H9 (cell line): ENCODE data around the gene MYOM3. TPM values are rescaled to one million over a fixed set of nuclear protein-coding genes. Genes with fewer than 3 reads are reported as not detected.

Source experiments
- DNase-seq: peaks from one replicate; pipeline ENCODE4 v3.0.0-alpha.2; 2017
- H2AFZ ChIP-seq: one replicate; pipeline ENCODE4 v1.6.1; 2013; ENCODE audit warnings: mild to moderate bottlenecking, low read length, control low read depth, moderate library complexity
- H2AK5ac ChIP-seq: 2 replicates; pipeline ENCODE4 v1.6.1; 2013; ENCODE audit warnings: low read length, control low read depth, mixed read lengths; ENCODE audit not compliant: insufficient read length
- H2BK120ac ChIP-seq: one replicate; pipeline ENCODE4 v1.6.1; 2013; ENCODE audit warnings: low read depth, mild to moderate bottlenecking, low read length, control low read depth, inconsistent platforms; ENCODE audit not compliant: poor library complexity, severe bottlenecking
- H2BK12ac ChIP-seq: 2 replicates; pipeline ENCODE4 v1.6.1; 2013; ENCODE audit warnings: low read length, control low read depth, mixed read lengths, low read depth; ENCODE audit not compliant: insufficient read length
- H2BK15ac ChIP-seq: 2 replicates; pipeline ENCODE4 v1.6.1; 2013; ENCODE audit warnings: low read depth, low read length, control low read depth
- H2BK20ac ChIP-seq: one replicate; pipeline ENCODE4 v1.6.1; 2013; ENCODE audit warnings: low read depth, mild to moderate bottlenecking, low read length, control low read depth, inconsistent platforms; ENCODE audit not compliant: poor library complexity, severe bottlenecking
- H2BK5ac ChIP-seq: 2 replicates; pipeline ENCODE4 v1.6.1; 2013; ENCODE audit warnings: low read length, control low read depth, mixed read lengths; ENCODE audit not compliant: insufficient read length
- H3K14ac ChIP-seq: 2 replicates; pipeline ENCODE4 v1.6.1; 2013; ENCODE audit warnings: low read length, control low read depth; ENCODE audit not compliant: insufficient read depth
- H3K18ac ChIP-seq: 2 replicates; pipeline ENCODE4 v1.6.1; 2013; ENCODE audit warnings: low read depth, mild to moderate bottlenecking, mixed read lengths, low read length, control low read depth; ENCODE audit not compliant: insufficient read length
- H3K23ac ChIP-seq: 2 replicates; pipeline ENCODE4 v1.6.1; 2013; ENCODE audit warnings: low read length, control low read depth, mixed read lengths, low read depth; ENCODE audit not compliant: insufficient read length
- H3K23me2 ChIP-seq: 2 replicates; pipeline ENCODE4 v1.6.1; 2013; ENCODE audit warnings: low read depth, mild to moderate bottlenecking, mixed read lengths, low read length, control low read depth; ENCODE audit not compliant: insufficient read length, poor library complexity, severe bottlenecking
- H3K27ac ChIP-seq: 2 replicates; pipeline ENCODE4 v1.5.1; 2013; ENCODE audit warnings: low read length, control low read depth, mixed read lengths, low read depth; ENCODE audit not compliant: insufficient read length
- H3K27me3 ChIP-seq: 2 replicates; pipeline ENCODE4 v1.6.1; 2013; ENCODE audit warnings: low read length, control low read depth, inconsistent platforms; ENCODE audit not compliant: insufficient read depth
- H3K4ac ChIP-seq: 2 replicates; pipeline ENCODE4 v1.6.1; 2013; ENCODE audit warnings: low read depth, mild to moderate bottlenecking, control low read depth, inconsistent platforms, low read length, moderate library complexity
- H3K4me1 ChIP-seq: 2 replicates; pipeline ENCODE4 v1.6.1; 2013; ENCODE audit warnings: low read length, control low read depth, inconsistent platforms; ENCODE audit not compliant: insufficient read depth
- H3K4me2 ChIP-seq: 2 replicates; pipeline ENCODE4 v1.6.1; 2013; ENCODE audit warnings: low read length, control low read depth, mixed read lengths; ENCODE audit not compliant: insufficient read length, insufficient read depth
- H3K56ac ChIP-seq: 2 replicates; pipeline ENCODE4 v1.6.1; 2013; ENCODE audit warnings: low read depth, mild to moderate bottlenecking, mixed read lengths, low read length, control low read depth; ENCODE audit not compliant: insufficient read length
- H3K79me1 ChIP-seq: 2 replicates; pipeline ENCODE4 v1.6.1; 2013; ENCODE audit warnings: low read depth, mild to moderate bottlenecking, moderate library complexity, low read length, control low read depth, inconsistent platforms; ENCODE audit not compliant: insufficient read depth, poor library complexity, severe bottlenecking
- H3K79me2 ChIP-seq: 2 replicates; pipeline ENCODE4 v1.6.1; 2013; ENCODE audit warnings: low read length, control low read depth, inconsistent platforms; ENCODE audit not compliant: insufficient read depth
- H3K9ac ChIP-seq: 2 replicates; pipeline ENCODE4 v1.6.1; 2013; ENCODE audit warnings: low read length, control low read depth, mixed read lengths; ENCODE audit not compliant: insufficient read length; ENCODE audit errors: extremely low read depth
- H3K9me3 ChIP-seq: one replicate; pipeline ENCODE4 v1.6.1; 2013; ENCODE audit warnings: low read depth, low read length, inconsistent platforms; ENCODE audit not compliant: control insufficient read depth
- H3T11ph ChIP-seq: one replicate; pipeline ENCODE4 v1.6.1; 2013; ENCODE audit warnings: mild to moderate bottlenecking, low read length, control low read depth, inconsistent platforms
- H4K20me1 ChIP-seq: one replicate; pipeline ENCODE4 v1.6.1; 2013; ENCODE audit not compliant: control insufficient read depth, insufficient read length, insufficient read depth
- H4K5ac ChIP-seq: 2 replicates; pipeline ENCODE4 v1.6.1; 2013; ENCODE audit warnings: low read depth, mild to moderate bottlenecking, mixed read lengths, low read length, control low read depth; ENCODE audit not compliant: insufficient read length
- H4K8ac ChIP-seq: replicated peaks from 2 replicates; pipeline ENCODE4 v1.6.1; 2013; ENCODE audit warnings: low read length, control low read depth, mixed read lengths, low read depth; ENCODE audit not compliant: insufficient read length
- H4K91ac ChIP-seq: 2 replicates; pipeline ENCODE4 v1.6.1; 2013; ENCODE audit warnings: low read depth, mild to moderate bottlenecking, moderate library complexity, mixed read lengths, low read length, control low read depth; ENCODE audit not compliant: insufficient read length
- H3K27ac Mint-ChIP-seq, 3 experiments: 2 replicates in 2 of 3; 3 replicates in 1 of 3; pipeline ENCODE4 v1.8.0; 2020 to 2021; ENCODE audit warnings: mixed read lengths in 3 of 3, mild to moderate bottlenecking in 1 of 3, moderate library complexity in 1 of 3
- H3K27me3 Mint-ChIP-seq: 2 replicates; pipeline ENCODE4 v1.8.0; 2021; ENCODE audit warnings: low read depth, mild to moderate bottlenecking, moderate library complexity, mixed read lengths
- H3K36me3 Mint-ChIP-seq, 3 experiments: 2 replicates in 2 of 3; 3 replicates in 1 of 3; pipeline ENCODE4 v1.8.0; 2020 to 2021; ENCODE audit warnings: low read depth in 3 of 3, mixed read lengths in 3 of 3; ENCODE audit not compliant: insufficient read depth in 1 of 3
- H3K4me1 Mint-ChIP-seq, 2 experiments: 2 replicates each; pipeline ENCODE4 v1.8.0; 2020; ENCODE audit warnings: mixed read lengths in 2 of 2
- H3K4me3 Mint-ChIP-seq, 2 experiments: 2 replicates in 1 of 2; 3 replicates in 1 of 2; pipeline ENCODE4 v1.8.0; 2020 to 2021; ENCODE audit warnings: mild to moderate bottlenecking in 2 of 2, mixed read lengths in 2 of 2, moderate library complexity in 1 of 2
- H3K9me3 Mint-ChIP-seq, 2 experiments: 2 replicates in 1 of 2; 3 replicates in 1 of 2; pipeline ENCODE4 v1.8.0; 2020; ENCODE audit warnings: mild to moderate bottlenecking in 2 of 2, mixed read lengths in 2 of 2, moderate library complexity in 1 of 2
- CTCF ChIP-seq: fragments of 200-600 bp; sonication (generic); conservative IDR thresholded peaks from 3 replicates; pipeline ENCODE4 v1.8.0; 2021; ENCODE audit warnings: antibody characterized with exemption, mild to moderate bottlenecking
- WGBS: extraction: QIAGEN DNeasy Blood & Tissue Kit; methylation state at CpG from one replicate; pipeline ENCODE4 v1.1.7; 2013; ENCODE audit warnings: missing lambda C conversion rate, low lambda C conversion rate, mixed read lengths; ENCODE audit not compliant: insufficient read length; ENCODE audit errors: extremely low coverage; 5-methylcytosine and 5-hydroxymethylcytosine counted together
- total RNA-seq: library from RNA; stranded (reverse); gene quantifications from 2 replicates; pipeline ENCODE4 v1.2.1, GENCODE V29; 2021

Gene MYOM3
- total RNA-seq, 1 experiment from 2014 or later = 0.11 TPM

DNA sequence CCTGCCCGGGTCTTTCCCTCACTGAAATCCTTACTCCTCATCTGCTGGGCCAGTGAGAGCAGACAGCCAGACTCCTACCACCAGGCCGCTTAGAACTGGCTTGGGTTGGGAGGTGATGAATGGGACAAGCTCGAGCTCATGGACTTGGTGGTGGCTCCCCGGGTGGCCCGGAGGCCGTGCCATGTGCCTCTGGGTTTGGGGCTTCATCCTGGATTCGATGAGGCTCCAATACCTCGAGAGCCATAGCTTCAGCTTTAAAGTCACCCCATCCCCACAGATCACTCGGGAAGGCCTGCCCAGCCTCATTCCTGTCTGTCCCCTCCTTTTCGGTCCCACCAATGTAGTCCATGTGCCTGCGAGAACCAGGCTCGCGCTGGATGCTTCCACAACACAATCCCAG is 51.5 kb downstream of the MYOM3 start:
- Histone ChIP-seq H3K56ac (no peak overlapping the region), H2AK5ac (no peak overlapping the region), H3K18ac (no peak overlapping the region), H3K9me3 (no peaks in the 10 kb centered on the region), H2AFZ (no peak overlapping the region), H3K4ac (no peak overlapping the region), H2BK5ac (no peak overlapping the region), H4K20me1 (no peaks in the 10 kb centered on the region), H4K8ac (no peak overlapping the region), H2BK120ac (no peak overlapping the region), H3K14ac (no peak overlapping the region), H3K79me2 (no peaks in the 10 kb centered on the region), H4K5ac (no peak overlapping the region), H4K91ac (no peak overlapping the region), H3K4me2 (no peak overlapping the region), H2BK15ac (no peak overlapping the region), H3K23me2 (no peaks in the 10 kb centered on the region), H2BK12ac (no peak overlapping the region), H3K27me3 (no peaks in the 10 kb centered on the region), H3K9ac (no peak overlapping the region), H3K27ac (no peak overlapping the region), H2BK20ac (no peak overlapping the region), H3K23ac (no peak overlapping the region), H3K79me1 (no peaks in the 10 kb centered on the region), H3K4me1 (no peaks in the 10 kb centered on the region), H3T11ph (no peak overlapping the region)
- Mint-ChIP-seq H3K36me3 (no peaks in the 10 kb centered on the region; a peak in 1 of 7 replicates), H3K4me1 (no peaks in the 10 kb centered on the region), H3K9me3 (peaks cover 5 to 10% of the 10 kb centered on the region in 2 experiments; a peak in 2 of 5 replicates), H3K4me3 (no peak overlapping the region), H3K27ac (no peak overlapping the region), H3K27me3 (peaks cover 4% of the 10 kb centered on the region)
- no CpG with 5 or more reads among the region's 13 CpGs for WGBS
- no peak for TF ChIP-seq CTCF
- no peak for DNase-seq
